ENCODE data around the gene SMARCA1. TPM values are rescaled to one million over a fixed set of nuclear protein-coding genes. Genes with fewer than 3 reads are reported as not detected.

Gene SMARCA1
- total and polyA plus RNA-seq, 2 of the 13 experiments (the other 11 are each of a cell fraction or from before 2014, with no cell fraction given) = 97.7 to 145 TPM

DNA sequence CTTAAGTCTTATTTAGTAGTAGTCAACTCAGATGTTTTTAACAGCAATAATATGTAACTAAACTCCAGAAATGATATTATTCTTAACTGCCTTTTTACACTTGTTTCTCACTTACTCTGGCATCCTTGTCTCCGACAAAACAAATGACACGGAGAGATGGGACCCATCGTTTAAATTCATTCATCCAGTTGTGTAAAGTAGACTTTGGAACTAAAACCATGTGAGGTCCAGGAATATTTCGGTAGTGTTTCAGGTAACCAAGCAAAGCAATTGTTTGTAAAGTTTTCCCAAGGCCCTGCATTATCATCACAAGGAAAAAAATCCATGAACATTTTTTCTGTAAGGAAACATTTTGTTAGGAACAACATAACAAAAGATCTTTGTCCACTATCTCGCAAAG is 11.6 kb downstream of the SMARCA1 start (continued):
- TF ChIP-seq, protein P1, sequence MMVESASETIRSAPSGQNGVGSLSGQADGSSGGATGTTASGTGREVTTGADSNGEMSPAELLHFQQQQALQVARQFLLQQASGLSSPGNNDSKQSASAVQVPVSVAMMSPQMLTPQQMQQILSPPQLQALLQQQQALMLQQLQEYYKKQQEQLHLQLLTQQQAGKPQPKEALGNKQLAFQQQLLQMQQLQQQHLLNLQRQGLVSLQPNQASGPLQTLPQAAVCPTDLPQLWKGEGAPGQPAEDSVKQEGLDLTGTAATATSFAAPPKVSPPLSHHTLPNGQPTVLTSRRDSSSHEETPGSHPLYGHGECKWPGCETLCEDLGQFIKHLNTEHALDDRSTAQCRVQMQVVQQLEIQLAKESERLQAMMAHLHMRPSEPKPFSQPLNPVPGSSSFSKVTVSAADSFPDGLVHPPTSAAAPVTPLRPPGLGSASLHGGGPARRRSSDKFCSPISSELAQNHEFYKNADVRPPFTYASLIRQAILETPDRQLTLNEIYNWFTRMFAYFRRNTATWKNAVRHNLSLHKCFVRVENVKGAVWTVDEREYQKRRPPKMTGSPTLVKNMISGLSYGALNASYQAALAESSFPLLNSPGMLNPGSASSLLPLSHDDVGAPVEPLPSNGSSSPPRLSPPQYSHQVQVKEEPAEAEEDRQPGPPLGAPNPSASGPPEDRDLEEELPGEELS (CRISPR knock-in tag; IDR thresholded peaks at IDR 0.05) = peak; percentile 48; the same call in 1 of the 2 replicates
- TF ChIP-seq SAFB2 (CRISPR knock-in tag; IDR thresholded peaks at IDR 0.05; ENCODE audit: borderline replicate concordance, low read depth) = no peak
- TF ChIP-seq CCDC6 (CRISPR knock-in tag; IDR thresholded peaks at IDR 0.05) = no peak
- TF ChIP-seq, protein P2, sequence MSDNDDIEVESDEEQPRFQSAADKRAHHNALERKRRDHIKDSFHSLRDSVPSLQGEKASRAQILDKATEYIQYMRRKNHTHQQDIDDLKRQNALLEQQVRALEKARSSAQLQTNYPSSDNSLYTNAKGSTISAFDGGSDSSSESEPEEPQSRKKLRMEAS (IDR thresholded peaks at IDR 0.05) = peak; percentile 38; the same call in 1 of the 2 replicates
- TF ChIP-seq REPIN1 (CRISPR knock-in tag; IDR thresholded peaks at IDR 0.05; ENCODE audit: borderline replicate concordance, low read depth) = no peak
- TF ChIP-seq ZNF124 (CRISPR knock-in tag; IDR thresholded peaks at IDR 0.05) = no peak
- peak; percentile 51; the same call in 1 of the 2 replicates for TF ChIP-seq NCOR1 (IDR thresholded peaks at IDR 0.05; ENCODE audit: borderline replicate concordance, low read length)
- TF ChIP-seq KLF6 (CRISPR knock-in tag; IDR thresholded peaks at IDR 0.05) = no peak
- TF ChIP-seq CENPT (CRISPR knock-in tag; IDR thresholded peaks at IDR 0.05; ENCODE audit: low read depth) = no peak
- no peak for TF ChIP-seq GTF3A (CRISPR knock-in tag; conservative IDR thresholded peaks at IDR 0.05)
- TF ChIP-seq, protein P3, sequence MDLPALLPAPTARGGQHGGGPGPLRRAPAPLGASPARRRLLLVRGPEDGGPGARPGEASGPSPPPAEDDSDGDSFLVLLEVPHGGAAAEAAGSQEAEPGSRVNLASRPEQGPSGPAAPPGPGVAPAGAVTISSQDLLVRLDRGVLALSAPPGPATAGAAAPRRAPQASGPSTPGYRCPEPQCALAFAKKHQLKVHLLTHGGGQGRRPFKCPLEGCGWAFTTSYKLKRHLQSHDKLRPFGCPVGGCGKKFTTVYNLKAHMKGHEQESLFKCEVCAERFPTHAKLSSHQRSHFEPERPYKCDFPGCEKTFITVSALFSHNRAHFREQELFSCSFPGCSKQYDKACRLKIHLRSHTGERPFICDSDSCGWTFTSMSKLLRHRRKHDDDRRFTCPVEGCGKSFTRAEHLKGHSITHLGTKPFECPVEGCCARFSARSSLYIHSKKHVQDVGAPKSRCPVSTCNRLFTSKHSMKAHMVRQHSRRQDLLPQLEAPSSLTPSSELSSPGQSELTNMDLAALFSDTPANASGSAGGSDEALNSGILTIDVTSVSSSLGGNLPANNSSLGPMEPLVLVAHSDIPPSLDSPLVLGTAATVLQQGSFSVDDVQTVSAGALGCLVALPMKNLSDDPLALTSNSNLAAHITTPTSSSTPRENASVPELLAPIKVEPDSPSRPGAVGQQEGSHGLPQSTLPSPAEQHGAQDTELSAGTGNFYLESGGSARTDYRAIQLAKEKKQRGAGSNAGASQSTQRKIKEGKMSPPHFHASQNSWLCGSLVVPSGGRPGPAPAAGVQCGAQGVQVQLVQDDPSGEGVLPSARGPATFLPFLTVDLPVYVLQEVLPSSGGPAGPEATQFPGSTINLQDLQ (CRISPR knock-in tag; IDR thresholded peaks at IDR 0.05) = no peak
- TF ChIP-seq RBAK (CRISPR knock-in tag; IDR thresholded peaks at IDR 0.05) = no peak
- no peak for TF ChIP-seq HOXA9 (CRISPR knock-in tag; IDR thresholded peaks at IDR 0.05; ENCODE audit: borderline replicate concordance)
- no peak for TF ChIP-seq SNAPC2 (CRISPR knock-in tag; IDR thresholded peaks at IDR 0.05)
- TF ChIP-seq, protein P4, sequence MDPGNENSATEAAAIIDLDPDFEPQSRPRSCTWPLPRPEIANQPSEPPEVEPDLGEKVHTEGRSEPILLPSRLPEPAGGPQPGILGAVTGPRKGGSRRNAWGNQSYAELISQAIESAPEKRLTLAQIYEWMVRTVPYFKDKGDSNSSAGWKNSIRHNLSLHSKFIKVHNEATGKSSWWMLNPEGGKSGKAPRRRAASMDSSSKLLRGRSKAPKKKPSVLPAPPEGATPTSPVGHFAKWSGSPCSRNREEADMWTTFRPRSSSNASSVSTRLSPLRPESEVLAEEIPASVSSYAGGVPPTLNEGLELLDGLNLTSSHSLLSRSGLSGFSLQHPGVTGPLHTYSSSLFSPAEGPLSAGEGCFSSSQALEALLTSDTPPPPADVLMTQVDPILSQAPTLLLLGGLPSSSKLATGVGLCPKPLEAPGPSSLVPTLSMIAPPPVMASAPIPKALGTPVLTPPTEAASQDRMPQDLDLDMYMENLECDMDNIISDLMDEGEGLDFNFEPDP (CRISPR knock-in tag; conservative IDR thresholded peaks at IDR 0.05) = no peak
- TF ChIP-seq, protein P5, sequence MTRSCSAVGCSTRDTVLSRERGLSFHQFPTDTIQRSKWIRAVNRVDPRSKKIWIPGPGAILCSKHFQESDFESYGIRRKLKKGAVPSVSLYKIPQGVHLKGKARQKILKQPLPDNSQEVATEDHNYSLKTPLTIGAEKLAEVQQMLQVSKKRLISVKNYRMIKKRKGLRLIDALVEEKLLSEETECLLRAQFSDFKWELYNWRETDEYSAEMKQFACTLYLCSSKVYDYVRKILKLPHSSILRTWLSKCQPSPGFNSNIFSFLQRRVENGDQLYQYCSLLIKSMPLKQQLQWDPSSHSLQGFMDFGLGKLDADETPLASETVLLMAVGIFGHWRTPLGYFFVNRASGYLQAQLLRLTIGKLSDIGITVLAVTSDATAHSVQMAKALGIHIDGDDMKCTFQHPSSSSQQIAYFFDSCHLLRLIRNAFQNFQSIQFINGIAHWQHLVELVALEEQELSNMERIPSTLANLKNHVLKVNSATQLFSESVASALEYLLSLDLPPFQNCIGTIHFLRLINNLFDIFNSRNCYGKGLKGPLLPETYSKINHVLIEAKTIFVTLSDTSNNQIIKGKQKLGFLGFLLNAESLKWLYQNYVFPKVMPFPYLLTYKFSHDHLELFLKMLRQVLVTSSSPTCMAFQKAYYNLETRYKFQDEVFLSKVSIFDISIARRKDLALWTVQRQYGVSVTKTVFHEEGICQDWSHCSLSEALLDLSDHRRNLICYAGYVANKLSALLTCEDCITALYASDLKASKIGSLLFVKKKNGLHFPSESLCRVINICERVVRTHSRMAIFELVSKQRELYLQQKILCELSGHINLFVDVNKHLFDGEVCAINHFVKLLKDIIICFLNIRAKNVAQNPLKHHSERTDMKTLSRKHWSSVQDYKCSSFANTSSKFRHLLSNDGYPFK (CRISPR knock-in tag; IDR thresholded peaks at IDR 0.05; ENCODE audit: borderline replicate concordance) = no peak
- TF ChIP-seq, protein P6, sequence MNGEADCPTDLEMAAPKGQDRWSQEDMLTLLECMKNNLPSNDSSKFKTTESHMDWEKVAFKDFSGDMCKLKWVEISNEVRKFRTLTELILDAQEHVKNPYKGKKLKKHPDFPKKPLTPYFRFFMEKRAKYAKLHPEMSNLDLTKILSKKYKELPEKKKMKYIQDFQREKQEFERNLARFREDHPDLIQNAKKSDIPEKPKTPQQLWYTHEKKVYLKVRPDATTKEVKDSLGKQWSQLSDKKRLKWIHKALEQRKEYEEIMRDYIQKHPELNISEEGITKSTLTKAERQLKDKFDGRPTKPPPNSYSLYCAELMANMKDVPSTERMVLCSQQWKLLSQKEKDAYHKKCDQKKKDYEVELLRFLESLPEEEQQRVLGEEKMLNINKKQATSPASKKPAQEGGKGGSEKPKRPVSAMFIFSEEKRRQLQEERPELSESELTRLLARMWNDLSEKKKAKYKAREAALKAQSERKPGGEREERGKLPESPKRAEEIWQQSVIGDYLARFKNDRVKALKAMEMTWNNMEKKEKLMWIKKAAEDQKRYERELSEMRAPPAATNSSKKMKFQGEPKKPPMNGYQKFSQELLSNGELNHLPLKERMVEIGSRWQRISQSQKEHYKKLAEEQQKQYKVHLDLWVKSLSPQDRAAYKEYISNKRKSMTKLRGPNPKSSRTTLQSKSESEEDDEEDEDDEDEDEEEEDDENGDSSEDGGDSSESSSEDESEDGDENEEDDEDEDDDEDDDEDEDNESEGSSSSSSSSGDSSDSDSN (CRISPR knock-in tag; IDR thresholded peaks at IDR 0.05) = no peak
